GM18870 (cell line): ENCODE measurements around the gene HSD11B2.

ENCODE experiments used
- ATAC-seq: cut with Tn5 transposase; IDR thresholded peaks from one replicate; pipeline ENCODE4 v1.9.1; 2021; ENCODE audit warnings: moderate library complexity; ENCODE audit not compliant: unreplicated experiment

Gene HSD11B2

DNA sequence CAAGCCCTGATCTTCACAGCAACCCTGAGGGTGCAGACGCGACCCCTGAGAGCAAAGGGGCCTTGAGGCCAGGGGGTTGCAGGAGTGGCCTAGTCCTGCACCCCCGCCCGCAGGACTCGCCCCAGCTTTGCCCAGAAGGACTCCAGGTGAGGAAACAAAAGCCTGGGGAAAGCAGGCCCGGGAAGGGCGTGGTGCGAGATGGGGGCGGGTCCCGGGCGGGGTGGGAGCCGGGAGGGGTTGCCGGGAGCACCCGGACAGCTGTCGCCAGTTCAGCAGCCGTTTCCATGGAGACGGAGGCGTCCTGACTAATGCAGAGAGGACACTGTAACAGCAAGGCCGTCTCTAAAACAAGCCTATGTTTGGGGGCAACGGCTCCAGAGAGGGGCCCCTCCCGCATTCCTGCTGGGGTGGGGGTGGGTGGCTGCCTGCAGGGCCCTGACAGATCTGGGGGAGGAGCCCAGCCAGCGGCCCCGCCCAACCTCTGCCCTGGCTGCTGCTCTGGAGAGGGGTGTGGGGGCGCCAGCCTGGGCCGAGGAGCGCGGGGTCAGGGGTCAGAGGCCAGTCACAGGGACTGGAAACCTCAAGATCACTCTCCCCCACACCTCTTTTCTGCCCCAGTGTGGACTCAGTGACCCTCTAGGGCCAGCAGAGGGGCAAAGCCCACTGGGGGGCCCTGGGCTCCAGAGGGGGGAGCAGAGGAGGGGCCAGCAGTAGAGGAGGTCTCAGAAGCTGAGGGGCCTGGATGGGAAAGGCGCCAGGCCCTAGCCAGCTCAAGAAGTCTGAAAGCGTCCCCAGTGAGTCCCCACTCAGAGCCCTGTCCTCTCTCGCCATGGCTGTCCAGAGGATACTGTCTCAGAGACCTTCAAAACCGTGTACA is 34.5 kb upstream of the HSD11B2 start:
- no peak for ATAC-seq

DNA sequence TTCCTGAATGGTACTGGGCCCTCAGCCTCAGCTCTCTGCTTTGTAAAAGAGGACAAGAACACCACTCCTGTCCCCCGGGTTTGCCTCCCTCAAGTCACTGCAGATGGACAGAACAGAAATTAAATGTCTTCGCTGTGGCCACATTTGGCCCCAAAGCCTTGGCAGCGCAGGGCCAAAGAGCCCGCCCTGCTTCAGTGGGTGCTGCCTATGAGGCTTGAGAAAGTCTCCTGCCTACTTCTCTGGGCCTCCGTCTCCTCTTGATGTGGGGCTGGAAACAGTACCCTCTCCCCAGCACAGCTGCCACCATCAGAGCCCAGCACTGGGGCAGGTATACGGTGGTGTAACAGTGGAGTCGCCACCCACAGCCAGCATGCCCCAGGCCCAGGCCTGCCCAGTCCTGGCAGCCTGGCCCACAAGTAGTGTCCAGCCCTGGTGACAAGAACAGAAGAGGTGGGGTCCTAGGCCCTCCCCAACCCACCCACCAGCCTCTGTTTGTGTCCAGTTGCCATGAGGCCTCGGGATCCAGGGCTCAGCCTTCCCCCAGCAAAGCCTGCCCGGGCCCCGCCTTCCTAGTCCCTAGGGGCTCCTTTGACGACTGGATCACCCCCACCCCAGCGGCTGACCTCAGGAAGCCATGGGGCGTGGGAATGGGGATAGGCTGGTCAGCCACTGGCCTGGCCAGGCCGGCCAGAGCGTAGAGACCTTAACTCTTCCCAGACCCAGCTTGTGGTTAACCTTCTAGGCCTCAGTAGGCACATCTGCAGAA is 33.7 kb upstream of the HSD11B2 start:
- ATAC-seq, result no peak

DNA sequence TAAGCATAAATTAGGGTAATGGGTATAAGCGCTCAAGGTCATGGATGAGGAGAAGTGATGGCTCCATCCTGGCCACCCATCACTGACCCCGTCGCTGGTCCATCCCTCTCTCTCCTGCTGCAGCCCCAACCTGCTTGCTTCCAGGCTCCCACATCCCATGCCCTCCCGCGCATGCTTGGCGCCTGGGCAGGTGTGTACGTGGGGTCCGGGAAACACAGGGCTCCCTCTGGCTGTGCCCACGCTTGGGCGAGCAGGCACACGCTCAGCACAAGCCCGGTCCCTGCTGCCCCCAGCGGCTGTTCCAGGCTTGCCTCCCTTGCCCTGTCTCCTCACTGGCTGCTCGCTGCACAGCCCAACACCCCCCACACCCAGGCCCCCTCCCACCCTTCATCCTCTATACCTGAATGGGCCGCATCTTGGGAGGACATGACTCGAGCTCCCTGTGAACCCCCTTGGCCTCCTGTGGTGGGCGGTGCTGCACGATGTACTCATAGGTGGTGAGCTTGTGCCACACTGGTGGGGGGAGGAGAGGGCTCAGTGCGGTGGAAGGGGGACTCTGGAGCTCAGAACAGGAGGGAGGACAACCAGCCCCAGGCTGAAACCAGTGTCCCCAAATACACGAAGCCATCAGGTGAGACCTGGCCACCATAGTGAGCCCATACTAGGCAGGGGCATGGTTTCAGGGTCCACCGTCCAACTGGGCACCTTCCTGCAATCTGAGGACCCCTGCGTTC is 32.9 kb upstream of the HSD11B2 start:
- no peak for ATAC-seq

DNA sequence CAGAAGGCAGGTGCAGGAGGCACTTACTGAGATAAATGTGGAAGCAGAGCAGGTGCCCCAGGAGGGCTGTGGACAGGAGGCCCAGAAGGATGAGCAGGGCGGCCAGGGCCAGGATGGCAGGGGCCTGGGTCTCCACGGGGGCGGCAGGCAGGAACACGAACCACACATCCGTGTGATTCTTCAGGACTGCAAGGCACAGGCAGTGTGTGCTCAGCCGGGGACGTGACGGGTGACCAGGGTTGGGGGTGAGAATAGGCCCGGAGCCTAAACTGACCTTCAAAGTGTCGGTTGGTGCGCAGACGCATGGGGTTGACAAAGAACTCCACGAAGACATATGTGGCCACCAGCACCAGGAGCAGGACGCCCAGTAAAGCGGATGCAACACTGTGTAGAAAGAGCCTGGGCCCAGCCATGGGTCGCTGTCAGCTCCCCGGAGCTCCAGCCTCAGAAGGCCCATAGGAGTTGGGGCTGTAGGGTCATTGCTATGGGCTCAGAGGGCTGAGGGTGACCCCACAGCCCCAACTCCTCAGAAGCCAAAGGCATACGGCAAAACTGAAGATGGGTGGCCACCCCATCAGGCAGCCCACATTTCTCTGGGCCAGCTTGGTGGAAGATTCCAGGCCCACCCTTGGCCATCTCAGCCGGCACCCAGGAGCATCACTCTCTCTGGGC is 32.2 kb upstream of the HSD11B2 start:
- ATAC-seq, result no peak

DNA sequence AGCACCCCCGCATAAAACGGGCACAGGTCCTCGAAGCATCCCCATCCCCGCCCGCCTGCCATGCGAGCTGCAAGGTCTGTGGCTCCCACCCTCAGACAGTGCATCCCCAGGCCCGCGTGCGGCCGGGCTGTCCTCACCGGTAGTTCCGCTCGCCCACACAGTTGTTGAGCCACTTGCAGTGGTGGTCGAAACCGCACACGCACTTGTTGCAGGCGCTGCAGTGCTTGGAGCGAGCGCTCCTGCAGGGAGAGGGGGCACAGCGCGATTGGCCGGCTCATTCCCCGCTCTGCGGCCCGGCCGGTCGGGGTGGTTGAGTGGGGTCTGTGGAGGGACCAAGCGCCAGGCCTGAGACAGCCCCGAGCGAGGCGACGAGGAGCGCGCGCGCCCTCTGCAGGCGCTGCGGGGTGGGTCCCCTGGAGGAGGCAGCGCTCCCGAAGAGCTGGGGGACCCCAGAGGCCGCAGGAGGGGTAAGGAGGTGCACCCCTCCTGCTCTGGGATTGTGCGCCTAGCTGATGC is 31.6 kb upstream of the HSD11B2 start:
- no peak for ATAC-seq

DNA sequence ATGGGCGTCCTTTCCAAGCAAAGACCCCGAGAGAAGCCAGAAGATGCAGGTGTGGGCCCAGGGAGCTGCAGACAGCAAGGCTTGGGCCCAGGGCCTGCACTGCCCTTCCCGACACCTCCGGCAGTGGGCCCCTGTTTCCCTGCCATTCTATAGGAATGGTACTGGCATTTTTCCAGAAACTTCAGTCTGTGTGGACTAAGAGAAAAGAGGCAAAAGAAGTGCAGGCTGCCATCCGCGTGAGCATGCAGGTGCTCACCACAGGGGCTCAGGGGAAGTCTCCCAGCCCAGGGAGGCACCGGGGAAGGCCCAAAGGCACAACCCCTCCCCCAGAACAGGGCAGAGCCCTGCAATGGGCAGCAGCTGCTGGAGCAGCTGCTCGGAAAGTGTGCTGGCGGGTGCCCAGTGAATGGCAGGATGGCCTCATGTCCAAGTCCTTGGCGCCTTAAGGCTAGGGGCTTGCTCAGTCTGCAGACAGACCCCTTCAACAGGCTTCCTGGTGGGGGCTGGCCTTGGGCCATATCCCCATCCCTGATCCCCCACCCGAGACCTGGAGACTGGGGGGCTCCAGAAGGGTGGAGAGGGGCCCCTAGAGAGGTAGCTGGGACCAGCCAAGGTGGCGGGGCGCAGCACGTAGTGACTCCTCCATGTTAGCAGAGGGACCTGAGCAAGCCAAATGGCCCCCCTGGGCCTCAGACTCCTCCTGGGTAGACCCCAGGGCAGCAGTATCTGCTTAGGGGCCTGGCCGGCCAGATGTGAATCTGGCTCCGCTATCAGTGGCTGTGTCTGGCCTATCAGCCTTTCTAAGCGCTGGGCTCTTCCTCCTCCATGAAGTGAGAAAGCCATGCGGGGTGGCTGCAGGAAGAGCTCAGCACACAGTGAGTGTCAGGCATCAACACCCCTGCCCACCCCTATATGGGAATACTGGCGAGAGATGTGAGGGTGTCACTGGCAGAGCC is 30.9 kb upstream of the HSD11B2 start:
- no peak for ATAC-seq

DNA sequence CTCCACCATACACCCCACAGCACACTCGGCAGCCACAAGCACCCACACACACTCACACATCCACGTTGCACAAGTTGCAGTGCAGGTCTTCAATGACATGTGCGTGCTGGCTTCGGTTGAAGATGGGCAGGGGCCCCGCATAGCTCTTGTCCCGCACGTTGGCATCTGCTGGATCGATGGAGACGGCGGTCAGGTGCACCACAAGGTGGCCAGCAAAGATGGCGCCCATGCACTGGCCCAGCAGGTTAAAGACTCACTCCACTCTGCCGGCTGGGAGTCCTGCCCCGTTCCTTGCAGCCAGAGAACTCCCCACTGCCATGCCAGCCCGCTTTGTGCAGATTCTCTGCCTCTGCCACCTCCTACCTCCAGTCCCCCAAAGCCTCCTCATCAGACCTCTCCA is 30.0 kb upstream of the HSD11B2 start:
- no peak for ATAC-seq

DNA sequence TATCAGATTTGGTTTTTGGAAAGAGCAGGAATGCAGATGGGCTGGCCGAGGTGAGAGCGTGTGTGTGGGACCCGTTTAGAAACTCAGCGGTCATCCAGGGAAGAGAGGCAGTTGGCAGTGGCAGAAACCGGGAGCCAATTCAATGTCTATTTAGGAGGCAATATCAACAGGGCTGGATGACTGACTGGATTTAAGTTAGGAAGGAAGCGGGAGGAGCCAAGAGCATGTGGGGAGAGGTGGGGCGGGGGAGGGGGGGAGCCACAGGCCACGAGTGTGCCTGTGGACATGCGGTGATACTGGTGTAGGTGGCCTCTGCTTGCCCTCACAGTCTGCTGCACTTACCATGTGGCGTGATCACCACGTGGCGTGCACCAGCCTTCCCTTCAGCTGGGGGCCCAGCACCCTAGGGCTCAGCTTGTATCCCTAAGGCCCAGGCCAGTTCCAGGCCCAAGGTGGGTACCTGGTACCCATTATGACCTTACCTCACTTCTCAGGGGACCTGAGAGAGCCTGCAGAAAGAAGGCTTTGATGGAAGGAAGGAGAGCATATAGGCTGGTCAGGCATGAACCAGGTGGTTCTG is 26.9 kb upstream of the HSD11B2 start:
- no peak for ATAC-seq

DNA sequence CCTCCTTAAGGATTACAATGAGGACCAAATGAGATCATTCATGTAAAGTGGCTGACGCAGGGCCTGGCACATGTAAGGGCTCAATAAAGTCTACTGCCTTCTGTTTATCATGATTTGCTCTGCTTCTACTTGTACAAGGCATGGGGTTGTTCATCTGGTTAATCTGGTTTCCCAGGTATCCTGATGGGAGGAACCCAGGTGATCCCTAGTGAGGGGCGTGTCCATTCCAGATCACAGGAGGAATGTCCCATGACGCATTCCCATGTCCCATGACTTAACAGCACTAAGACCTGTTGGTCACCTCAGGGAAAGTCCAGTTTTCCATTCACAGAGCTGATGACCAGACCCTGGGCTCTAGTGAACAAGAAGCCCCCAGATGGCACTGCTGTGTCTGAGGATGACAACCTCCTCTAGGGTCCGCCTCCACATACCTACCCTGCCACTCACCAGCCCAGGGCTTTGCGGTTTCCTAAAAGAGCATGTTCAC is 26.1 kb upstream of the HSD11B2 start:
- no peak for ATAC-seq

DNA sequence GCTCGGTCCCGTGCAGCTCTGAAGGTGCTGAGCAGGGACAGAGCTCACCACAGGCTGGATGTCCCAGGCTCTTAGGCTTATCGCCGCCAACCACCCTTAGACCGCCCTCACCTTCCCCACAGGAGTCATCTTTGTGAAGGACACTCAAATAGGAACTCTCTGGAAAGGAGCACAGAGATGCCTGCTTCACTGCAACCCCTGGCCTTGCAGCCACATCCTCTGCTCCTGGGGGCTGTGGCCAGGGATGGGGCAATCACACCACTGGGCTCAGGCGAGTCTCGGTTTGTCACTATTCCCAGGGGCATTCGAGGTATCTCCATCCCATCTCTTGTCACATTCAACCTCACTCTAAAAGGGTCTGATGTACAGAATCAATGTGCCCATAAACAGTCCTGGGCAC is 25.6 kb upstream of the HSD11B2 start:
- no peak for ATAC-seq

DNA sequence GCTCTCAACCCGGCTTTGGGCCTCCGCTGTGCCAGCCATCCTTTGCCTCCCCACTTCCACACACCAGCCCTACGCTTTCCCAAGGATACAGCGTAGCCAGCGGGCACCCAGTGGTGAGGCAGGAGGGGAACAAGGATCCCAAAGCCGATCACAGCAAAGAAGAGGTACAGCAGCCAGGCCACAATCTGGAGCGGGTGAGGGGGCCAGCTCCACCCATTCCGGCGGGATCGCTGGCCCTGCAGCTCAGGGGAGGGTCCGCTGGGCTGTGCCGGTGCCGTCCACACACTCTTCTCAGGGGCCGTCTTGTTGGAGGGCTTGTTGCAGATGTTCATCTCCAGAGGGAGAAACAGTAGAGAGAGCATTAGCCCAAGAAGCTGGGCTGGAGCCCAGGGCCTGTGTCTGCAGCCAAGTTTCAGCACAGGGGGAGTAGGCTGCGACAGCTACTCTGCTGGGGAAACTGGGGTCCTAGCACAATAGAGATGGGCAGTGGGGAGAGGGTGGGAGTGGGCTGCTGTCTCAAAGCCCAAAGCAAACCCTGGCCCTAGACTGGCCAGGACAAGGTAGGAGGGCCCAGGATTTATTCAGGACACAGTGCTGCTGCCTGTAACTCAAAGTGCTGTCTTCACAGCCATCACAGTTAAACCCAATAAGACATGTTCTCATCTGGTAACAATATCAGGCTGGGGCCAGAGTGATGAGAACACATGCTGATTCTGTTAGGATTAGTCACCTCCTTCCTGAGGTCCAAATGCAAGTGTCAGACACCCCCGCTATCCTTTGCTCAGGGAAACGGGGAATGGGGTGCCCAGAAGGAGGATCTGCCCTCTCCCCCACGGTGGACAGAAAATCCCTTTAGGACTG is 24.6 kb upstream of the HSD11B2 start:
- no peak for ATAC-seq

DNA sequence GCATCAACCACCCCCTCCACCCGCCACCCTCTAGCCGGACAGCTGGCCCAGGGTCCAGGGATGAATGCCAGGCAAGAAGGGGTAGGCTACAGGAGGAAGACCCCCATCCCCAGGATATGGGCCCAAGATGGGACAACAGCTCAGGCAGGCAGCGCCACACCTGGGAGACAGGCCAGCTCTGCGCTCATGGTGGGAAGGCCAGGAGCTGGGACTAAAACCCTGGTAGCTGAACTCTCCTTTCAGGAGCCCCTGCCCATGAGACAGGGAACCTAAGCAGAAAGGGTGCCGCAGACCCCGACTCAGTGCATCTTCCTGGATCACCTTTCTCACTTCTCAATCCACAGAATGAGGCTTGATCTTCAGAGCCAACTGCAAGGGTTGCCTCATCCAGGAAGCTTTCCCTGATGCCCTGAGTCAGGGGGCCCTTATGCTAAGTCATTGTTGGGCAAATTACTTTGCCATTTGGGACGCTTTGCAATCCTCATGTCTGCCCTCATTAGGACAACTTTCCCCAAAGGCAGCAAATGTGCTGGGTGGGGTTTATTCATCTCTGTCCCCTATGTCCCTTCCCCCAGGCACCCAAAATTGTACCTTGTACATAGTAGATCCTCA is 23.6 kb upstream of the HSD11B2 start:
- ATAC-seq, result no peak

DNA sequence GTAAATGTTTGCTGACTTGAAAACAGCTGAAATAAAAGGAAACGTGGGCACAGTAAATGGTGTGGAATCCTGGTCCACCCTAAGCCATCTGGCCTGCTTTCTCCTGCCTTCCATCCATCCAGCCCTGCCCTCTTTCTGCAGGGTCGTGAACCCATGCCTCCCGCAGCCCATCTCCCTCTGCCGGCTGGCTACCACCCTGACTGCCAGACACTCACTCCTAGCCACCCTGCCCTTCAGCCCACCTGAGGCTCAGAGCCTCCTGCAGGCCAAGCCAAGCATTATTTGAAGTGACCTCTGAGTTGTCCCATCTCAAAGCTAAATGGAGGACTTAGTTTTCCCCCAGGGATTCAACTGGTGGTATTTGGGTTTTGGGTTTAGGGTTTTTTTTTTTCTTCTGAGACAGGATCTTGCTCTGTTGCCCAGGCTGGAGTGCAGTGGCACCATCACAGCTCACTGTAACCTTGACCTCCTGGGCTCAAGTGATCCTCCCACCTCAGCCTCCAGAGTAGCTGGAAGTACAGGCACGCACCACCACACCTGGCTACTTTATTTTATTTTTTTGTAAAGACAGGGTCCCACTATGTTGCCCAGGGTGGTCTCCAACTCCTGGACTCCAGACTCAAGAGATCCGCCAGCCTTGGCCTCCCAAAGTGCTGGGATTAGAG is 23.0 kb upstream of the HSD11B2 start:
- no peak for ATAC-seq

DNA sequence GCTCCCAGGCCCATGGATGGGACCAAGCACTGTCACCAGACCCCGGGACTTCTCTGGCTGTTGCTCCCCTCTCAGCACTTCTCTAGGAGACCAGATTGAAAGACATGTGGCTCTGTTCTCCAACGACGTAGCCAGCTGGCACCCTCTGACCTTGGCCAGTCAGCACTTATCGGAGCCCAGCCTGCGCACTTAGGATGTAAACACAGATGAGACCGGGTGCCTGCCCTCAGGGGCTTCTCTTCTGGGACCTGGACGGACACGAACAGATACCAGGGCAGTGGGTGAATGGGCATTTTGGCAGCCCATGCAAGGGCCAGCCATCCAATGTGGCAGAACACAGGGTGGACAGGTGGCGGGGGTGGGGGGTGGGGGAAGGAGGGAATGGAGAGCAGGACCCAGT is 21.3 kb upstream of the HSD11B2 start:
- ATAC-seq, result no peak

DNA sequence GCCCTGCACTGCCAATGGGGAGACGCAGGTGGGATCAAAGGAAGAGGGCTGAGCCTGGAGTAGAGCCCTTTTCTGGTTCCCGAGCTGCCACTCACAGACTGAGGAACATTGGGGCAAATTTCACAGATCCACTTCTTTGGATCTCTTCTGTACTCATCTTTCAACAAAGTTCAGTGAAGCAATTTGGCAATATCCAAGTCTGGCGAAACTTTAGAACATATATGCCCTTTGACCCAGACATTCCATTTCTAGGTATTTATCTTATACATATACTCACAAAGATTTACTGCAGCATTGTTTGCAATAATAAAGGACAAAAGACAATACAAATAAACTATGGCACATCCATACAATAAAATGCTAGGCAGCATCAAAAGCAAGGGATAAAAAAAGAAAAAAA is 19.6 kb upstream of the HSD11B2 start:
- ATAC-seq, result no peak

DNA sequence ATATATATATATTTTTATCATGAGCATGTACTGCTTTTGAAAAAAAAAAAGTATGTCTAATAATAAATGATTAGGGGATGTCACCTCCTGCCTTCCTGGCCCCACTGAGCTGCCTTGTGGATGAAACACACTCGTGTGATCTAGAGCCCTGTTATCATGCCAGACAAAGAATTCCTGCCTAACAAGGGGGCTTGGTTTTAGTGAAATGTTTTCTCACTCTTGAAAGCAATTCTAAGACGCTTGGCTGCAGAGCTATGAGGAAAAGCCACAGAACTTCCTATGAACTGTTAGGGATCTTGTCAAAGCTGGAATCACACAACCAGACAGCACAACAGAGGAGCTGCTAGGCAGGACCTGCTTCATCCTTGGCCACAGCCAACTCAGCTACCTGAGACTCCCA is 18.6 kb upstream of the HSD11B2 start:
- ATAC-seq, result no peak
